ENCODE data around the gene EFNA3. TPM values are rescaled to one million over a fixed set of nuclear protein-coding genes. Genes with fewer than 3 reads are reported as not detected.

Gene EFNA3
- total RNA-seq, 1 donor from 2014 or later, result 2.9 TPM

GRCh38 chr1:155091071-155092051 lies 12.7 kb downstream of the EFNA3 start:
- Histone ChIP-seq H3K9ac (ENCODE audit: low read length) (no peak overlapping the region), H3K36me3 (ENCODE audit: insufficient read depth, low read length) (no peaks in the 10 kb centered on the region), H3K27me3 (ENCODE audit: insufficient read depth, low read length) (peaks cover 14% of the 10 kb centered on the region), H3K4me1 (ENCODE audit: insufficient read depth, low read length) (peaks cover 7% of the 10 kb centered on the region), H4K20me1 (ENCODE audit: insufficient read depth, low read length) (no peaks in the 10 kb centered on the region), H3K4me2 (ENCODE audit: low read length) (peak overlapping the region; percentile 50), H3K9me3 (ENCODE audit: insufficient read depth, low read depth, low read length) (no peaks in the 10 kb centered on the region), H3K4me3 (ENCODE audit: insufficient read depth, low read depth, low read length) (no peak overlapping the region), H3K79me2 (ENCODE audit: insufficient read depth, low read length) (no peaks in the 10 kb centered on the region), H3K27ac (ENCODE audit: low read depth, low read length) (no peak overlapping the region), H2AFZ (ENCODE audit: low read depth, low read length) (peak overlapping the region; percentile 61)
- Mint-ChIP-seq H3K4me1 (ENCODE audit: low read depth, unreplicated experiment) (peaks cover 10% of the 10 kb centered on the region), H3K36me3 (ENCODE audit: low read depth, unreplicated experiment) (no peaks in the 10 kb centered on the region), H3K4me3 (ENCODE audit: unreplicated experiment) (no peak overlapping the region), H3K9me3 (ENCODE audit: unreplicated experiment) (no peaks in the 10 kb centered on the region), H3K27ac (ENCODE audit: unreplicated experiment) (peak overlapping the region; percentile 53), H3K27me3 (ENCODE audit: low read depth, unreplicated experiment) (peaks cover 13% of the 10 kb centered on the region)
- peak; percentile 16 for DNase-seq (ENCODE audit: low read depth)
- no peak for FAIRE-seq
- peak; percentile 93 for TF ChIP-seq CTCF (IDR thresholded peaks at IDR 0.05; ENCODE audit: insufficient read depth, low read depth, low read length)
- TF ChIP-seq EZH2 (IDR thresholded peaks at IDR 0.05; ENCODE audit: insufficient read depth, low read length), result no peak

DNA sequence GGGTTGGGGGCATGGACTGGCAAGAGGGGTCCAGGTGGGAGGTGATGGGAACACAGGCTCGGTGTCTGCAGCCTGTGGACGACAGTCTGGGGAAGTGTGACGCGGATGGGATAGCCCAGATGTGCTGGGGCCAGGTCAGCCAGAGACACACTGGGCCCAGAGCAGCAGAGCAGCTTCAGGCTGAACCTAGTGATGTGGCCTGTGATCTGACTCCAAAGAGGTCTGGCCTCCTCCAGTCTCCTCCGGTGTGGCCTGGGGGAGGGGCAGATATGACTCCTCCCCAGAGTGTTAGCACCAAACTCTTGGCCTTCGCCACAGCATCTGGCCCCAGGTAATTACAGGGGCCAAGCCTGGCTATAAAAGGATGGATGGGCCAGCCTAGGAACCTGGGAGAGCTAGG lies 13.5 kb downstream of the EFNA3 start:
- H3K27ac ChIP-seq (ENCODE audit: low read depth, low read length), result no peak overlapping the region
- H3K36me3 ChIP-seq (ENCODE audit: insufficient read depth, low read length), result no peaks in the 10 kb centered on the region
- H4K20me1 ChIP-seq (ENCODE audit: insufficient read depth, low read length), result no peaks in the 10 kb centered on the region
- H3K79me2 ChIP-seq (ENCODE audit: insufficient read depth, low read length), result no peaks in the 10 kb centered on the region
- DNase-seq (ENCODE audit: low read depth) (no peak), FAIRE-seq (no peak)
- no peak overlapping the region for H3K4me3 ChIP-seq (ENCODE audit: insufficient read depth, low read depth, low read length)
- Mint-ChIP-seq H3K27me3 (ENCODE audit: low read depth, unreplicated experiment) (peaks cover 13% of the 10 kb centered on the region), H3K36me3 (ENCODE audit: low read depth, unreplicated experiment) (no peaks in the 10 kb centered on the region), H3K9me3 (ENCODE audit: unreplicated experiment) (no peaks in the 10 kb centered on the region), H3K4me3 (ENCODE audit: unreplicated experiment) (no peak overlapping the region), H3K4me1 (ENCODE audit: low read depth, unreplicated experiment) (peaks cover 10% of the 10 kb centered on the region), H3K27ac (ENCODE audit: unreplicated experiment) (no peak overlapping the region)
- H3K4me1 ChIP-seq (ENCODE audit: insufficient read depth, low read length), result peaks cover 7% of the 10 kb centered on the region
- no peaks in the 10 kb centered on the region for H3K9me3 ChIP-seq (ENCODE audit: insufficient read depth, low read depth, low read length)
- H2AFZ ChIP-seq (ENCODE audit: low read depth, low read length), result no peak overlapping the region
- no peak for TF ChIP-seq EZH2 (IDR thresholded peaks at IDR 0.05; ENCODE audit: insufficient read depth, low read length)
- TF ChIP-seq CTCF (IDR thresholded peaks at IDR 0.05; ENCODE audit: insufficient read depth, low read depth, low read length), result no peak
- H3K9ac ChIP-seq (ENCODE audit: low read length), result no peak overlapping the region
- H3K27me3 ChIP-seq (ENCODE audit: insufficient read depth, low read length), result peaks cover 16% of the 10 kb centered on the region
- no peak overlapping the region for H3K4me2 ChIP-seq (ENCODE audit: low read length)

- H3K36me3 Mint-ChIP-seq (ENCODE audit: low read depth, unreplicated experiment), result no peaks in the 10 kb centered on the region
- Histone ChIP-seq H3K79me2 (ENCODE audit: insufficient read depth, low read length) (no peaks in the 10 kb centered on the region), H3K9me3 (ENCODE audit: insufficient read depth, low read depth, low read length) (no peaks in the 10 kb centered on the region), H3K36me3 (ENCODE audit: insufficient read depth, low read length) (no peaks in the 10 kb centered on the region), H3K4me1 (ENCODE audit: insufficient read depth, low read length) (peaks cover 7% of the 10 kb centered on the region), H2AFZ (ENCODE audit: low read depth, low read length) (no peak overlapping the region), H3K9ac (ENCODE audit: low read length) (no peak overlapping the region), H3K27me3 (ENCODE audit: insufficient read depth, low read length) (peaks cover 16% of the 10 kb centered on the region), H3K27ac (ENCODE audit: low read depth, low read length) (no peak overlapping the region), H3K4me2 (ENCODE audit: low read length) (no peak overlapping the region), H3K4me3 (ENCODE audit: insufficient read depth, low read depth, low read length) (no peak overlapping the region), H4K20me1 (ENCODE audit: insufficient read depth, low read length) (no peaks in the 10 kb centered on the region)
- H3K4me1 Mint-ChIP-seq (ENCODE audit: low read depth, unreplicated experiment), result peaks cover 10% of the 10 kb centered on the region
- FAIRE-seq (no peak), DNase-seq (ENCODE audit: low read depth) (no peak)
- peaks cover 13% of the 10 kb centered on the region for H3K27me3 Mint-ChIP-seq (ENCODE audit: low read depth, unreplicated experiment)
- H3K9me3 Mint-ChIP-seq (ENCODE audit: unreplicated experiment), result no peaks in the 10 kb centered on the region
- H3K27ac Mint-ChIP-seq (ENCODE audit: unreplicated experiment), result no peak overlapping the region
- H3K4me3 Mint-ChIP-seq (ENCODE audit: unreplicated experiment), result no peak overlapping the region
- TF ChIP-seq CTCF (IDR thresholded peaks at IDR 0.05; ENCODE audit: insufficient read depth, low read depth, low read length) (no peak), EZH2 (IDR thresholded peaks at IDR 0.05; ENCODE audit: insufficient read depth, low read length) (no peak)
These were observed 14.0 kb downstream of the EFNA3 start for GRCh38 chr1:155092641-155093040.
